GM20000 (cell line): ENCODE data around the gene USP33.

ENCODE experiments used
- DNase-seq: peaks from one replicate; pipeline ENCODE4 v3.0.0; 2012; ENCODE audit warnings: low spot score
- TF ChIP-seq, protein P1 (sequence below): IDR thresholded peaks from 2 replicates; pipeline ENCODE4 v1.5.1; 2012; ENCODE audit warnings: mild to moderate bottlenecking, control low read depth; ENCODE audit errors: extremely low read depth, missing control alignments

The USP33 gene

GRCh38 chr1:77668924-77669449 lies 90.7 kb downstream of the USP33 start:
- TF ChIP-seq, protein P1, sequence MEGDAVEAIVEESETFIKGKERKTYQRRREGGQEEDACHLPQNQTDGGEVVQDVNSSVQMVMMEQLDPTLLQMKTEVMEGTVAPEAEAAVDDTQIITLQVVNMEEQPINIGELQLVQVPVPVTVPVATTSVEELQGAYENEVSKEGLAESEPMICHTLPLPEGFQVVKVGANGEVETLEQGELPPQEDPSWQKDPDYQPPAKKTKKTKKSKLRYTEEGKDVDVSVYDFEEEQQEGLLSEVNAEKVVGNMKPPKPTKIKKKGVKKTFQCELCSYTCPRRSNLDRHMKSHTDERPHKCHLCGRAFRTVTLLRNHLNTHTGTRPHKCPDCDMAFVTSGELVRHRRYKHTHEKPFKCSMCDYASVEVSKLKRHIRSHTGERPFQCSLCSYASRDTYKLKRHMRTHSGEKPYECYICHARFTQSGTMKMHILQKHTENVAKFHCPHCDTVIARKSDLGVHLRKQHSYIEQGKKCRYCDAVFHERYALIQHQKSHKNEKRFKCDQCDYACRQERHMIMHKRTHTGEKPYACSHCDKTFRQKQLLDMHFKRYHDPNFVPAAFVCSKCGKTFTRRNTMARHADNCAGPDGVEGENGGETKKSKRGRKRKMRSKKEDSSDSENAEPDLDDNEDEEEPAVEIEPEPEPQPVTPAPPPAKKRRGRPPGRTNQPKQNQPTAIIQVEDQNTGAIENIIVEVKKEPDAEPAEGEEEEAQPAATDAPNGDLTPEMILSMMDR: no peak

GRCh38 chr1:77664939-77665516 lies 94.6 kb downstream of the USP33 start:
- TF ChIP-seq, protein P1: no peak
- no peak for DNase-seq

More at GRCh38 chr1:77668924-77669449, 90.7 kb downstream of the USP33 start:
- DNase-seq: no peak

GRCh38 chr1:77661696-77662095 lies 98.0 kb downstream of the USP33 start:
- no peak for DNase-seq
- TF ChIP-seq, protein P1: no peak

DNA sequence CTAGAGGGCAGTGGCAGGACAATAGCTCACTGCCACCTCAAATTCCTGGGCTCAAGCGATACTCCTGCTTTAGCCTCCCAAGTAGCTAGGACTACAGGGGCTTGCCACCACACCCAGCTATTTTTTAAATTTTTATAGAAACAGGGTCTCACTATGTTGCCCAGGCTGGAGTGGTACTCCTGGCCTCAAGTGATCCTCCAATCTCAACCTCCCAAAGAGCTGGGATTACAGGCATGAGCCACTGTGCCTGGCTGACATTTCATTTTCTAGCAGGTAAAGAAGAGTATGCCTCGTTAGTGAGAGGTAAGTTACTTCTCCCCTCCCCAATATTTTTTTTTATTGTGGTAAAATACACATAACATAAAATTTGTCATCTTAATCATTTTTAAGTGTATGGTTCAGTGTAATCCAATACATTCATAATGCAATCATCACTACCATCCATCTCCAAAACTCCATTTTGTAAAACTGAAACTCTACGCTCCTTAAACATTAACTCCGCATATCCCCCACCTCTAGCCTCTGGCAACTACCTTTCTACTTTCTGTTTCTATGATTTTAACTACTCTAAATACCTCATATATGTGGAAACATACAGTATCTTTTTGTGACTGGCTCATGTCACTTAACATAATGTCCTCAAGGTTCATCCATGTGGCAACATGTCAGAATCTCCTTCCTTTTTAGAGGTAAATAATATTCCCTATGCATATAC lies 99.6 kb downstream of the USP33 start:
- DNase-seq: no peak
- TF ChIP-seq, protein P1: no peak

GRCh38 chr1:77658271-77658670 lies 101.4 kb downstream of the USP33 start:
- DNase-seq: no peak
- TF ChIP-seq, protein P1: no peak

- DNase-seq: no peak
- TF ChIP-seq, protein P1: no peak
These were observed 104.1 kb downstream of the USP33 start for GRCh38 chr1:77655431-77655974.

- TF ChIP-seq, protein P1: no peak
- no peak for DNase-seq
These were observed 106.6 kb downstream of the USP33 start for GRCh38 chr1:77652970-77653516.
